ENCODE measurements around the gene GPC5. TPM values are rescaled to one million over a fixed set of nuclear protein-coding genes. Genes with fewer than 3 reads are reported as not detected.

Gene GPC5
- total RNA-seq, 1 experiment from 2014 or later = 0.15 TPM

- H3K56ac ChIP-seq (ENCODE audit: insufficient read length, low read depth, low read length) = no peak overlapping the region
- H2BK12ac ChIP-seq (ENCODE audit: insufficient read length, low read depth, low read length) = no peak overlapping the region
- no peak overlapping the region for H3K18ac ChIP-seq (ENCODE audit: insufficient read length, low read depth, low read length)
- H3K27me3 ChIP-seq (ENCODE audit: insufficient read depth, low read length) = no peaks in the 10 kb centered on the region
- H3K9me3 ChIP-seq (ENCODE audit: control insufficient read depth, low read depth, low read length) = no peaks in the 10 kb centered on the region
- no peaks in the 10 kb centered on the region; the same call in 1 of the 2 replicates for H3K27me3 Mint-ChIP-seq (ENCODE audit: low read depth)
- H3K36me3 Mint-ChIP-seq (ENCODE audit: insufficient read depth in 1 of 3, low read depth in 3 of 3) = no peaks in the 10 kb centered on the region
- H2BK5ac ChIP-seq (ENCODE audit: insufficient read length, low read length) = no peak overlapping the region
- H3K79me1 ChIP-seq (ENCODE audit: insufficient read depth, low read depth, low read length, poor library complexity, severe bottlenecking) = no peaks in the 10 kb centered on the region
- H4K8ac ChIP-seq (replicated peaks; ENCODE audit: insufficient read length, low read depth, low read length) = no peak overlapping the region
- H2AK5ac ChIP-seq (ENCODE audit: insufficient read length, low read length) = no peak overlapping the region
- H3K23me2 ChIP-seq (ENCODE audit: insufficient read length, low read depth, low read length, poor library complexity, severe bottlenecking) = no peaks in the 10 kb centered on the region
- no peak overlapping the region for H3K9ac ChIP-seq (ENCODE audit: extremely low read depth, insufficient read length, low read length)
- H4K5ac ChIP-seq (ENCODE audit: insufficient read length, low read depth, low read length) = no peak overlapping the region
- H3K9me3 Mint-ChIP-seq = no peaks in the 10 kb centered on the region
- no peak overlapping the region for H3K27ac ChIP-seq (ENCODE audit: insufficient read length, low read depth, low read length)
- no peaks in the 10 kb centered on the region for H3K79me2 ChIP-seq (ENCODE audit: insufficient read depth, low read length)
- H3K4me1 ChIP-seq (ENCODE audit: insufficient read depth, low read length) = no peaks in the 10 kb centered on the region
- no peaks in the 10 kb centered on the region for H4K20me1 ChIP-seq (ENCODE audit: control insufficient read depth, insufficient read depth, insufficient read length)
- no peak overlapping the region for H3K4ac ChIP-seq (ENCODE audit: low read depth, low read length)
- H2BK15ac ChIP-seq (ENCODE audit: low read depth, low read length) = no peak overlapping the region
- no peak overlapping the region for H3T11ph ChIP-seq (ENCODE audit: low read length)
- no peak overlapping the region for H2BK20ac ChIP-seq (ENCODE audit: low read depth, low read length, poor library complexity, severe bottlenecking)
- no peak overlapping the region for H3K14ac ChIP-seq (ENCODE audit: insufficient read depth, low read length)
- no peaks in the 10 kb centered on the region for H3K4me1 Mint-ChIP-seq
- H4K91ac ChIP-seq (ENCODE audit: insufficient read length, low read depth, low read length) = no peak overlapping the region
- WGBS (ENCODE audit: extremely low coverage, insufficient read length, low lambda C conversion rate) = no CpG with 5 or more reads among the region's 5 CpGs
- H3K4me3 Mint-ChIP-seq = no peak overlapping the region
- H3K4me2 ChIP-seq (ENCODE audit: insufficient read depth, insufficient read length, low read length) = no peak overlapping the region
- no peak overlapping the region for H3K23ac ChIP-seq (ENCODE audit: insufficient read length, low read depth, low read length)
- no peak overlapping the region for H2AFZ ChIP-seq (ENCODE audit: low read length)
- DNase-seq = no peak
- H2BK120ac ChIP-seq (ENCODE audit: low read depth, low read length, poor library complexity, severe bottlenecking) = no peak overlapping the region
- TF ChIP-seq, protein P1, sequence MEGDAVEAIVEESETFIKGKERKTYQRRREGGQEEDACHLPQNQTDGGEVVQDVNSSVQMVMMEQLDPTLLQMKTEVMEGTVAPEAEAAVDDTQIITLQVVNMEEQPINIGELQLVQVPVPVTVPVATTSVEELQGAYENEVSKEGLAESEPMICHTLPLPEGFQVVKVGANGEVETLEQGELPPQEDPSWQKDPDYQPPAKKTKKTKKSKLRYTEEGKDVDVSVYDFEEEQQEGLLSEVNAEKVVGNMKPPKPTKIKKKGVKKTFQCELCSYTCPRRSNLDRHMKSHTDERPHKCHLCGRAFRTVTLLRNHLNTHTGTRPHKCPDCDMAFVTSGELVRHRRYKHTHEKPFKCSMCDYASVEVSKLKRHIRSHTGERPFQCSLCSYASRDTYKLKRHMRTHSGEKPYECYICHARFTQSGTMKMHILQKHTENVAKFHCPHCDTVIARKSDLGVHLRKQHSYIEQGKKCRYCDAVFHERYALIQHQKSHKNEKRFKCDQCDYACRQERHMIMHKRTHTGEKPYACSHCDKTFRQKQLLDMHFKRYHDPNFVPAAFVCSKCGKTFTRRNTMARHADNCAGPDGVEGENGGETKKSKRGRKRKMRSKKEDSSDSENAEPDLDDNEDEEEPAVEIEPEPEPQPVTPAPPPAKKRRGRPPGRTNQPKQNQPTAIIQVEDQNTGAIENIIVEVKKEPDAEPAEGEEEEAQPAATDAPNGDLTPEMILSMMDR (conservative IDR thresholded peaks at IDR 0.05) = no peak
- H3K27ac Mint-ChIP-seq = no peak overlapping the region
These were observed 65.9 kb downstream of the GPC5 start for GRCh38 chr13:91464336-91464735.

Measured in H9 (cell line).